ENCODE data around the gene ANO2.

ANO2 gene

DNA sequence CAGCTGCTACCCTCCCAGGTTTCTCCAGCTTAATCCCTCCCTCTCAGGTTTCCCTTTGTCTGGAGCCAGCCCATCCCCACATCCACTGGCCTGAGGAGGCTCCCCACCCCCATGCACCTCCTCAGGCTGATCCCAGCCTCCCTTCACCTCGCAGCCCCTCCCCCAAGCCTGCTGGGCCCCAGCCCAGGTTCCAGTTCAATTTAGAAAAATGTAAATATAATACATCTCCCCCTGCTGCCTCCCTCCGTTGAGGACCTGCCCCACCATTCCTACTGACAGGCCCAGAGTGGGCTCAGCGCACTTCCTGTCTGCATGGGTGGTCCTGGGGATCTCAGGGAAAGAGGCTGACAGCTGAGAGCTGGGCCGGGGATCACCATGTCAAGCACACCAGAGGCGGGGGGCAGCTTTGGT, 357.3 kb downstream of the ANO2 start:
- DNase-seq (ENCODE audit: low read depth in 3 of 3, low spot score in 1 of 3) = no peak

DNA sequence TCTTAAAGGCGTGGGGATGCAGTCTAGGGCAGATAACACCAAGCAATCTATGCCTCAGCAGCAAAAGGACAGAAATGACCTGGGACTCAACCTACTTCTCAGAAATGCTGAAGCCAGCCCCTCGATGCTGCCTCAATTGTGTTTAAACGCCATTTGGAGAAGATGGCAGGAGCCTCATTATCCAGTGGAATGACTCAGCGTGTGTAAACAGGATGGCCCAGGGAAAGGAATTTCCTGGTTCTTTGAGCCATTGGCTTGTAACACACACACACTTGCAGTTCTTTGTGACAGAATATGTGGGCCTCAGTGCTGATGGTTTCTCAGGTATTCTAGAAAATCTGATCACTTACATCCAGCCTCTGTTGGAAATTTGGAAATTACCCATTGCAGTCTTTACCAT, 358.9 kb downstream of the ANO2 start:
- no peak for DNase-seq (ENCODE audit: low read depth in 3 of 3, low spot score in 1 of 3)

DNA sequence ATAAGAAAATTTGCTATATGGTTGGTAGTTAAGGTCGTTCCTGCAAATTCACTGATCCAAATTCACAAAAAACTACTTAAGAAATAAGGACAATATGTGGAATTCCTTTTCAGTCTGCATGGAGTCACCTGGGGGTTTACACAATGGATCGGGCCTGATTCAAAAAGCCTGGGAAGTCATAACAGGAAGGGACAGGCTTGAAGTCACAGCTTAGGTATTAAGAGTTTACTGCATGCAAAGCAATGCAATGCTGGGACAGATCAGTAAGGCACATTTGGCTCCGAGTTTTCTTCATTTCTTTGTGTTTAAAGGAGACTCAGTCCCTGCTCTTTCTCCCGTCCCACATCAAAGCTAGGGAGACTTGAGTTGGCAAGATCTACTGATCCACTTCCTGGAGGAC, 359.9 kb downstream of the ANO2 start:
- DNase-seq (ENCODE audit: low read depth in 3 of 3, low spot score in 1 of 3) = no peak

DNA sequence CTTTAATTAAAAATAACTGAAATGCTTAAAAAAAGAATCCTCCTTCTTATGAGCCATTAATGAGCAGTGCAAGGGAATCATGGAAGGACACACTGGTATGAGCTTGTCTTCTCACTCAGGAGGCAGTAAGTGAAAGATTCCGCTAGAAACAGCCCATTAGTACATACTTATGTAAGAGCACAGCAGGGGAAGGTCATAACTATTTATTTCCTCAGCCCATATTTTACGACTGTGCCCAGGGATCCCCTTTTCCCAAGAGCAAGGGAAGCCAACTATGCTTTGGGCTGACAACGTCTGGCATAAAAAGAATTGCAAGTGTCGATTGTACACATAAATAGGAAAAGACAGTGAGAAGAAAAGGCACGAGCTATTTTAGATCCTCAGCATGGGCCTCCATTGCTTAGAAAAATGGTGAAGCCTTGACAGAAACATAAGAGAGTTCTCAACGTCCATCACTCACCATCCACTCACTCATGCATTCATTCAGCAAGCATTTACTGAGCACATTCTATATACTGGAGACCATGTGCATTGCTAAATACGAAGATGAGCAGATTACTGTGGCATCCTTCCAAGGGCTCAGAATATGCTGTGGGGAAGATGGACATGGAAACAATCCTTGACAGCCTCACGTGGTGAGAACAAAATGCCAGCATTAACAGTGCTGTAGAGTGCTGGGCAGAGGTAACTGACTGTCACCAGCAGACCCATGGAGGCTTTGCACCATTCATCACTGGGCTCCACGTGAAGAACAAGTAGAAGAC, 360.5 kb downstream of the ANO2 start:
- no peak for DNase-seq (ENCODE audit: low read depth in 3 of 3, low spot score in 1 of 3)

DNA sequence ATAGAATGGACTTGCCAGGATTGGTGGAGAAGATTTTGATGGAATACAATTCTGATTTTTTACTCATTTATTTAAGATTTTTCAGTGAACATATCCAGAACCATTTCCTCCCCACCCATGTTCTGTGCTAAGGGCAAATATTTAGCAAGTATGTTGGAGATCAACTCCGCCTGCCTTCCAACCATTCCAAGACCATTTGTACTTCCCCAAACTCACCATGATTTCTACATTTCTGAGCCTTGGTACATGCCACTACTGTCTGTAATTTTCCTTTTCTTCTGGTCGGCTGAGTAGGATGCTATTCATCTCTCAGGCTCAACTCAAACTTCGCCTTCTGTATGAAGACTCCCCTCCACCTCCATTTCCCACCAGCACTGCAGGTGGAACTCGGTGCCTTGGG, 362.5 kb downstream of the ANO2 start:
- DNase-seq (ENCODE audit: low read depth in 3 of 3, low spot score in 1 of 3) = no peak

DNA sequence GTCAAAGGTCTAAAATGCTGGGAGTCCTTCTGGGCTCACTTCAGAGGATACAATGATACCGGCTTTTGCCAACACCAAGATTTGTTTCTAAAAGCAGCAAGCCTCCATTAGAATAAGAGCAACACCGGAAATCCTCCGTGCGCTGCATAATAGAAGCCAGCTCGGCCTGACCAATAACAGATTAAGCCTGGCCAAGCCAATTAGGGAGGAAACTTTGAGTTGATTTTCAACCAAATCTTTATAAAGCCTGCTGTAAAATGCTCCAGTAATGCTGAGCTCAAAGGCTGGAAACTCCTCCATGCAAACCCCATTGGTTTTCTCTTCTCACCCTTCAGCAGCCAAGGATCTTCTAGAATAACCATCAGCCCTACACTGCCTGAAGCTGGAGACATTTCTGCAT, 363.0 kb downstream of the ANO2 start:
- no peak for DNase-seq (ENCODE audit: low read depth in 3 of 3, low spot score in 1 of 3)

DNA sequence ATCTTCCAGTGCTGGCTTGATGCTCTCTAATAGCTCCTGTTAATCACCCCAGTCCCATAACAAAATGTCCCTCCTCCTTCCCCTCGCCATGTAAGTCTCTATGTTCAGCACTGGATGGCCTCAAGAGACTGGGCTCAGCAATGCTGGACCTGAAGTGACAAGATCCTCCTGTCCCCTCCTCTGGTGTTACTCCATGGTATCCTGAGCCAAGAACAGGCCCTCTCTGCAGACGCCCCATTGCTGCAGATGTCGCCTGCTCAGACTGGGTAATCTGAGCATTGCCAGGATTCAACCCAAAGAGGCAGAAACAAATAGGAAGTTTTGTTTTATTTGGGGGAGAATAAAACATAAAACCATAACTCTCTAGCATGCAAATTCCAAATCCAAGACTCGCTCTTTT, 363.4 kb downstream of the ANO2 start:
- no peak for DNase-seq (ENCODE audit: low read depth in 3 of 3, low spot score in 1 of 3)

DNA sequence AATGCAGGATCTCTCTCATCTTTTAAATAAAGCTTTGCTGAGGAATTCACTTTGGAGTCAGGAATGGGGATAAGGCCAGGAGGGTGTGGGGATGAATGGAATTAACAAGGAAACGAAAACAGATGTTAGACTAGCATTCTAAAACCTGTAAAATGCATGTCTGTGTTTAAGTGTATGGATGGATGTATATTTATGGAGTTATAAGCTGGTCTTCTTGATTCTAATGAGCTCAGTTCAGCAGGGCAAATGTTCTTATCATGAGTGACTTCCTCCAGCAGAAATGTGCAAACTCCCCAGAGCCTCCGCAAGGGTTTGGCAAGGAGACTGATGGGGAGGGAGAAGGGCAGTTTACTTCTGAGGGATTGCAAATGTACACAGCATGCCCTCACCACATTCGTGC, 364.0 kb downstream of the ANO2 start:
- DNase-seq (ENCODE audit: low read depth in 3 of 3, low spot score in 1 of 3) = no peak

DNA sequence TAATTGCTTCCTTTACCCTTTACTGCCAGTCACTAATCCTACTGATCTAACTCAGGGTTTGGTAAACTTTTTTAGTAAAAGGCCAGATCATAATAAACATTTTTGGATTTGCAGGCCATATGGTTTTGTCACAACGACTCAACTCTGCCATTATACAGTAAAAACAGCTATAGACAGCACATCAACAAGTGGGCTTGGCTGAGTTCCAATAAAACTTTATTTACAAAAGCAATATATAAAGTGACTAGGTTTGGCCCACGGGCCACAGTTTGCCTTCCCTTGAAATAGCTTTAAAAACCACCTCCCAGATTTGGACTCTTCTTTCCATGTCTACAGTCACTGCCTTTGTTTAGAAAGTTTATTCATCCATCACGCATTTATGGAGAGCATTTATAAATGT, 366.3 kb downstream of the ANO2 start:
- no peak for DNase-seq (ENCODE audit: low read depth in 3 of 3, low spot score in 1 of 3)

DNA sequence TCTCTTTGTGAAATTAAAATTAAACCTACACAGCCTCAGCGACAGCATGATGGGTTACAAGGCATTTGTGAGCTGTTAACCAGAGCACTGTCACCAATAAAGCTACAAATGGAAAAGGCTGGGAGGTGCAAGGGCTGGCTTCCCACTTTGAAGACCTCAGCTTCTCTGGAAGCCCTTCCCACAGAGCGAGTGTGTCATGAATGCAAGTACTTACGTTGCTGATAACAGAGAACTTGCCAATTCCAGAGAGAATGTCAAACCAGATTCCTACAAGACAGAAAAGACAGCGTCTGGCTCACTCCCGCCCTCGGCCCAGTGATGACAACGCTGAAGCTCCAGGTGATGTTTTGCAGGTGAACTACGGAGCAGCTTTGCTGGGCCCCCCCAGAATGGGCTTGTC, 367.3 kb downstream of the ANO2 start:
- DNase-seq (ENCODE audit: low read depth in 3 of 3, low spot score in 1 of 3) = no peak

DNA sequence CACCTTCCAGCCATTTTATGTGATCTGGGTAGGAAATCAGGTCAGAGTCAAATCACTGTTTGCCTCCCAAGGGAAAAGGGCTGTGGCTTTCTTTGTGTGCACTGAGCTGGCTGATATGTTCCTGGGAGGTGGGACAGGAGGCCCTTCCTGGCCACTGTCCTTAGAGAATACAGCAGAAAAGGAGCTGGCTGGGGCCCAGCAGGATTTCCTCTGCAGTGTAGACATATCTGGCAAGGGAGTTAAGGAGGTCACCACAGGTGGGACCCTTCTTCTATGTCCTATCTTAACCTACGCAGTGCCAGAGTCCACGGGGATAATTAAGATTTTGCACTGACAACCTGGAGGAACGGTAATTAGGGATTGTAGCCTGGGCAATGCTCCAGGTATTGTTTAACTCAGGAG, 367.8 kb downstream of the ANO2 start:
- no peak for DNase-seq (ENCODE audit: low read depth in 3 of 3, low spot score in 1 of 3)

DNA sequence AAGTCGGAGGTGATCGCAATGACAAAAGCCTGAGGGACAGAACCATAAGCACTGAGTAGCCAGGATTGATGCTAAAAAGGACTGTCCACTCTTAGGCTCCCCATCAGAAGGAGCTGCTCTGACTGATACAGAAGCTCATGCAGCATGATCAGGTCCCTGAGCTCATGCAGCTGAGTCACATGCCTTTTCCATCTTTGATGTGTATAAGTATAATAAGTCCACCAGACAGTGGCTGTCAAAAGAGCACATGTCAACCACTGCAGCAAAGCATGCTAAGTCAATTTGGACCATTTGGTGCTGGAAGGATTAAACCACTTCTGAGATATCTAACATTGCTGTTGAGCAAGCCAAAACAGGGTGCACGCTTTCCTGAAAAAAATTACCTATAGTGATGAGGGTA, 369.1 kb downstream of the ANO2 start:
- no peak for DNase-seq (ENCODE audit: low read depth in 3 of 3, low spot score in 1 of 3)

DNA sequence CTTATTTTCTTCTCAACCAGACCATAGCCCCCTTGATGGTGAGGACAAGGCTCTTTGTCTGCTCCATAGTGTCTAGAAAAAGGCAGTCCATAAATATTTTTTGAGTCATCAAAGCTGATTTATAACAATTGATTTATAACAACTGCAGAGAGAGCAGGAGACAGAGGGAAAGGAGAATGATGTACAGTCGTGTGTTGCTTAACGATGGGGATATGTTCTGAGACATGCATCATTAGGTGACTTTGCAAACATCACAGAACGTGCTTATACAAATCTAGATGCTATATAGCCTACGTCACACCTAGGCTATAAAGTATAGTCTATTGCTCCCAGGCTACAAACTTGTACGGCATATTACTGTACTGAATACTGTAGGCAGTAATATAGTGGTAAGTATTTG, 369.8 kb downstream of the ANO2 start:
- no peak for DNase-seq (ENCODE audit: low read depth in 3 of 3, low spot score in 1 of 3)

DNA sequence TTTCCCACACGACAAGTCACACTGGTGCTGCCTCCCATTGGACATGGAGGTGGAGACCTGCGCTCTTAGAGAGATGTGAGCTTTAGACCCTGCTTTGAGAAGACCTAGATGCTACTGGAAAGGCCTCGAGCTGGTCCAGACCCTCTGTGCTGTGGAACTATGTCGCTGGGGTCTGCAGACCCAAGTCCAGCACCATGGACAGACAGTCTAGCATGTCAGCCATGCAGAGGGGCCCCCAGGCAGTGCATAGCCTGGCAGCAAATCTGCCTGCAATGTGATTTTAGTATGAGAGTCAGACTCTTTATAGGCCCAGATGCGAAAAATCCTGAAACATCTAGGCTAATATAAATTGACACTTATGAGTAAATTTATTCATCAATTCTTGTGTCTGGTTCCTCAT, 371.7 kb downstream of the ANO2 start:
- no peak for DNase-seq (ENCODE audit: low read depth in 3 of 3, low spot score in 1 of 3)

DNA sequence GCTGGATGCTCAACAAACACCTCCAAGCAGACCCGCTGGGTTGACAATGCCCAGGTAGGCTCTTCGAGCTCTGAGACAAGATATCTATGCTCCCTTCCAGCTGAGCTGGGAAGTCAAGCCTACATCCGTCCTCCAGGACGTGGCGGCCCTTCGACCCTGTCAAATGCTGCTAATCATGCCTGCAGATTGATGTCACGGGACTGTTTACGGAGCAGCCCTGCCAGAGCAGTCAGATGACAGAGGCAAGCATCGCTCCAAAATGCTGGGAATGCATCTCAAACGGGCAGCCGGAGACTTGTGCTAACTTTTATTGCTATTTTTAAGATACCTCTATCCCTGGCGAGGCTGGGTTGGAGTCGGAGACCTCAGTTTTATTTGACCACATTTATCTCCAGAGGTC, 373.9 kb downstream of the ANO2 start:
- no peak for DNase-seq (ENCODE audit: low read depth in 3 of 3, low spot score in 1 of 3)

DNA sequence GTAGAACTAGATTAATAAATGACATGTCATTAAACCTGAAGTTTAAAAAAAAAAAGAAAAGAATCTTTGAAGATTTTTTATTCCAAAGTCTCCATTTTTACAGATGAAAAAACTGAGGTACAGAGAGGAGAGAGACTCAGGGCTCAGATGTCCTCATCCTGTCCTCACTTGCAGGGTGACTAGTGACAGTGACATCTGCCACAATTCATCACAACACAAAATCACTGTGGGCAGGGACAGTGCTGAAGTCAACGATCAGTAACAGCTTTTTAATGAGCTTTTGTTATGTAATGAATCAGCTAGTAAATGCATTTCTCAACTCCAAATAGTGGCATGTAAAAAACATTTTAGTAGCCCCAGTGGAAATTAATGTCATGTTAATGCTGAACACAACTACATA, 374.6 kb downstream of the ANO2 start:
- no peak for DNase-seq (ENCODE audit: low read depth in 3 of 3, low spot score in 1 of 3)

DNA sequence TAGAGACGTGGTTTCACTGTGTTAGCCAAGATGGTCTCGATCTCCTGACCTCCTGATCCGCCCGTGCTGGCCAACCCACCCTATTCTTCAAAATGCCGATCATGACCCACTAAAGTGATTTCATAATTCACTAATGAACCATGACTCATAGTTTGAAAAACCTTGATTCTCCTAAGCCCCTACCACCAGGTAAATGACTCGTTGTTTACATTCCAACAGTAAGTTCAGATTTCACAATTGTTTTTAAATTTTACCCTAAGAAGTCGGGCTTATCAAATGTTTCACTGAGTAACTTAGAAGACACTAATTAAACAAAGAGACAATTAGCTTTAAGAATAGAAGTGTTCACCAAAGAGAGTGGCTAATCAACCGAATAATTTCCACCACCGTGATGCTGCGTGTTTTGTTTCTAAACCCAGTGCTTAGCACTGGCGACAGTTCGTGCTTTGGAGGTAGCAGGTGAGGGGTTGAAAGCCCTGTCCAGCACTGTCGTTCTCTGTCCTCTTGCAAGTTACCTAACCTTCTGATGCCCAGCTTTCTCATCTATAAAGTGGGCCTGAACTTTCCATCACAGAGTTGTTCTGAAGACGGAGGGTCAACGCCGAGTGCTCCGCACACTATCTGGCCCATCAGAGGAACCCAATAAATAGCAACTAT, 376.6 kb downstream of the ANO2 start:
- DNase-seq (ENCODE audit: low read depth in 3 of 3, low spot score in 1 of 3) = no peak

DNA sequence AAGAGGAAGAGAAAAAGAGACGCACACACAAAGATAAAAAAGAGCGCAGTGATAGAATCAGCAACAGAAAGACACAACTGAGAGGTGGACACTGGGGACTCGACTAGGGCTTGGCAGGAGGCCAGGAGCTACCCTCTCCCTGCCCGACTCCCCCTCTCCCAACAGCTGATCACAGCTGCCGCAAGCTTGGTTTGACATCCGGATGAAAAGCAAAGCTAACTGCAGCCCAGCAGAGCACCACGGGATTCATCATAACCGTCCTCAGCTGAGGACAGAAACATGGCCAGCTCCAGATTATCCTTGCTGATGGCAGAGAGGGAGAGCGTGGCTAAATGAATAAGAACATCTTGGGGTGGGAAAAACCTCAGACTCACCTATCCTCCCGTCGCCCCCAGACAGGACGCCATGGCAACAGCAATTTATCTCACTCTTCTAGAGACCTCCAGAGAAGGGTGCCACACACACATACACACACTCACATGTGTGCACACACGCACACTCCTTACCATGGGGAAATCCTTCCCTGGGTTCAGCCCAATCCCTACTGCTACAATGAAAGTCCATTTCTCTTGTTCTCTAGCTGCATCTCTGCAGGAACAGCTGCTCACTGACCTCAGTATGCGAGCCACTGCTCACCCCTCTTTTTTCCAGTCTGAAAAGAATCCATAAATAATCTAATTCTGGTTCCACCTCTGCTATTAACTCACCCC, 377.9 kb downstream of the ANO2 start:
- DNase-seq (ENCODE audit: low read depth in 3 of 3, low spot score in 1 of 3) = no peak

DNA sequence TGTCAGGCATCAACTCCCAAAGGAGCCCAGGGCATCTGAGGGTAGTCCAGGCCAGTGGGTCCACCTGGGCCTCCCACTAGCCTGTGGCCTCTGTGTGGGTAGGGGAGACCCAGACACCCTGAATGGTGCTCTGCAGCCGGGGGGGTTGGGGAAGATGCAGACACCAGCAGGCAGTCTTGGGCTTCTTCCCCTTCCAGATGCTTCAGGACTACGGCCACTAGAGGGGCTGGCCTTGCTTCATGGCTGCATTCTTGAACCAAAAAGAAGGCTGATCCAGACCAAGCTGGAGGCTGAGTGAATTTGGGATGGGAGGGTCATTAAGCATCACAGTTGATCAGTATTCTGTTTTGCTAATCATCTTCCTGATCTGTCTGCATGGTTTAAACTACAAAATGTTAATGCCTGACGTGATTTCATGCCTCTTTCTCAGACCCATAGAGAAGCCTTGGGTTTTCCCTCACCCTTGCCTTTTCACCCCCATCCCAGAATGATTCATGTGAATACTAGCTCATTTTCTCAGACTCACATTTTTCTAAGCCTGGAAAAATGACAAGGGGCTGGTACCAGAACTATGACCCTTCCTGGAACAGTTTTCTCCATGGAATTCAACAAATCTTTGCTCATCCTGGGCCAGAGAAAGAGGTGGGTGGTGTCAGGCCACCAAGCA, 379.0 kb downstream of the ANO2 start:
- DNase-seq (ENCODE audit: low read depth in 3 of 3, low spot score in 1 of 3) = no peak

DNA sequence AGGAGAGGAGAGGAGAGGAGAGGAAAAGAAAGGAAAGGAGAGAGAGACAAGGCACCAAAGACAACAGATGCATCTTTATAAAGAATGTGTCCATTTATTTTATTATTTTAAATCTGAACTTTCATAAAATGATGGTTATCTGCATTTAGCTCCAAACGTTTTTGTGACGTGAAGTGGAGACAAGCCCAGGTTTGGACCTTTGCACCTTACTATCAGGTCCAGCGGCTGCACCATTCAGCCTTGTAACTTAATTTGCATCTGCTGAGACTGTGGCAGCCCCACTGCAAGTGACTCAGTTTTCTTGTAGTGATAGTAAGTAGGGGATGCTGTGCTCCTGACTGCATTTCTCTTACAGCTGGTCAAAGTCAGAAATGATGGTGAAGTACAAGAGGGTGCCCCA, 382.5 kb downstream of the ANO2 start:
- DNase-seq (ENCODE audit: low read depth in 3 of 3, low spot score in 1 of 3) = no peak

DNA sequence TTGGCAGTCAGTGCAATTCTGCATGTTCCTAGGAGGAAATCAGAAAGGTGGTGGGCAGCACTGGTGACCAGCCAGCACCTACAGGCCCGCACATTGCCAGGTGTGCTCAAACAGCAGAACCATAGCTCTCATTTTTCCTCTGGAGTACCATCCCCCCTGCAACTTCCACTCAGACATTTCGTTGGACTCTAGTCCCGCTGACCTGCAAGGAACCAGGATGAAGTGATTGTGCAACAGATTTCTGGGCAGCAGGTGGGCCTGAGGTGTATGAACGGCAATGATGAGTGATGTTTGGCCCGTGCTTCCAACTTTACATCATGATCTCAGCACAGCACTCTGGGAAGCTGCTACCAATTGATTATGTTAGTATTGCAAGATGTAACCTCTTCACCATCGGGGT, 383.2 kb downstream of the ANO2 start:
- no peak for DNase-seq (ENCODE audit: low read depth in 3 of 3, low spot score in 1 of 3)

DNA sequence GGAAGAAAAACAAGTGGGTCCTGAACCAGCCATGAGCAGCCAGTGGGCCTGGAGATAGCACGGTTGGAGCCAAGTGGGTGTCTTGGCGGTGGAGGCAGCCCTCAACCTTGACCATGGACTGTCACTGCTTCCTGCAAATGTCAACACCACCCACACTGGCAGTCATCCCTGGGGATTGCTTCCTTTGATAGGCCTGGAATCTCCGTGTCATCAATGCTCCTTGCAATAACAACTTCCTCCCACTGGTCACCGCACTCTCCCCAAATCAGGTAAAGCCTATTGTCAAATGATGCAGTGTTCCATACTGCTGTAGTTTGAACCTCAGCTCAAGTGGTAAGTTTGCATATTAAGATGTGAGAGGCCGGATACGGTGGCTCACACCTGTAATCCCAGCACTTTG, 384.0 kb downstream of the ANO2 start:
- no peak for DNase-seq (ENCODE audit: low read depth in 3 of 3, low spot score in 1 of 3)
